Esophagus squamous epithelium (tissue), 5 donors: Measurements from ENCODE around the gene DNM2. TPM values are rescaled to one million over a fixed set of nuclear protein-coding genes. Genes with fewer than 3 reads are reported as not detected.

Source experiments
- DNase-seq: peaks from one replicate; lab custom pipeline; 2025; lab: John Stamatoyannopoulos, UW
- H3K27ac ChIP-seq, 4 donors: fragments of 200-600 bp; sonication (generic); one replicate each; pipeline ENCODE4 v1.5.1; 2016 to 2019; ENCODE audit warnings: mild to moderate bottlenecking in 1 of 4
- H3K27me3 ChIP-seq, 4 donors: fragments of 200-600 bp; sonication (generic); 1 replicate in 3 of 4; 2 replicates in 1 of 4; pipeline versions ENCODE4 v1.5.1 to v1.6.0; 2017 to 2021; ENCODE audit warnings: antibody characterized with exemption in 1 of 4
- H3K36me3 ChIP-seq, 3 donors: fragments of 200-600 bp; sonication (generic); one replicate each; pipeline ENCODE4 v1.5.1; 2016 to 2019
- H3K4me1 ChIP-seq, 3 donors: fragments of 200-600 bp; sonication (generic); one replicate each; pipeline ENCODE4 v1.5.1; 2017 to 2019
- H3K4me3 ChIP-seq, 4 donors: fragments of 200-600 bp; sonication (generic); 1 replicate in 3 of 4; 2 replicates in 1 of 4; pipeline ENCODE4 v1.5.1; 2016 to 2019; ENCODE audit warnings: mild to moderate bottlenecking in 2 of 4, moderate library complexity in 1 of 4
- H3K9me3 ChIP-seq, 3 donors: fragments of 200-600 bp; sonication (generic); one replicate each; pipeline ENCODE4 v1.5.1; 2016 to 2019
- CTCF ChIP-seq, 6 experiments: fragments of 450-650 bp in 4 of 6; fragments of 200-600 bp in 2 of 6; sonication (generic) in 2 of 6; IDR thresholded peaks; one replicate each; pipeline ENCODE4 v1.5.1; 2016 to 2019; ENCODE audit warnings: antibody characterized with exemption in 6 of 6, mild to moderate bottlenecking in 4 of 6, moderate library complexity in 4 of 6
- POLR2A ChIP-seq, 4 donors: fragments of 450-650 bp; IDR thresholded peaks; one replicate each; pipeline ENCODE4 v1.6.1; 2017; ENCODE audit warnings: antibody characterized with exemption in 4 of 4, mild to moderate bottlenecking in 4 of 4, moderate library complexity in 3 of 4
- WGBS, 2 donors: methylation state at CpG; one replicate each; pipeline ENCODE4 v1.1.5; 2018; 5-methylcytosine and 5-hydroxymethylcytosine counted together
- intact Hi-C: fragments of 100-400 bp; cut with DNase I; formaldehyde crosslinking; loops from one replicate; pipeline ENCODE4 v1.15.0; 2022
- total RNA-seq, 4 donors: library from RNA; depleted of rRNA; stranded (reverse); fragments of >200 nt; gene quantifications; one replicate each; pipeline ENCODE4 v1.1.0, GENCODE V29; 2016
- donor health status: DM: yes; HTN: yes; CAD: no.

The DNM2 gene
- total RNA-seq, 4 donors from 2014 or later, result 79.9 to 138 (median 102) TPM

GRCh38 chr19:10815007-10815536, 97.2 kb downstream of the DNM2 start:
- peaks cover 9 to 99% (median 11%) of the 10 kb centered on the region in 3 donors for H3K36me3 ChIP-seq
- no peaks in the 10 kb centered on the region for H3K9me3 ChIP-seq
- intact Hi-C loops, result no loop called here
- no peak overlapping the region for H3K4me3 ChIP-seq
- H3K27ac ChIP-seq, result peak overlapping the region in 1 of 4 donors; percentile 21
- TF ChIP-seq POLR2A (IDR thresholded peaks at IDR 0.05) (no peak), CTCF (IDR thresholded peaks at IDR 0.05) (no peak)
- WGBS, 2 donors, result 100% methylated on average over 5 of the region's 9 CpGs
- H3K27me3 ChIP-seq, result no peaks in the 10 kb centered on the region
- no peak for DNase-seq
- H3K4me1 ChIP-seq, result peaks cover 0 to 46% (median 10%) of the 10 kb centered on the region in 3 donors

- H3K27ac ChIP-seq, result peak overlapping the region; percentile 55 to 86 (median 73)
- H3K4me3 ChIP-seq, result peak overlapping the region in 3 of 4 donors; percentile 23 to 46 (median 36)
- no peak for DNase-seq
- WGBS, 2 donors, result 89 to 93% methylated on average over 10 to 12 of the region's 21 CpGs
- peaks cover 0 to 42% (median 10%) of the 10 kb centered on the region in 3 donors for H3K4me1 ChIP-seq
- intact Hi-C loops, result no loop called here
- H3K27me3 ChIP-seq, result no peaks in the 10 kb centered on the region
- TF ChIP-seq CTCF (IDR thresholded peaks at IDR 0.05) (no peak), POLR2A (IDR thresholded peaks at IDR 0.05) (no peak)
- H3K9me3 ChIP-seq, result no peaks in the 10 kb centered on the region
- H3K36me3 ChIP-seq, result peaks cover 5 to 99% (median 19%) of the 10 kb centered on the region in 3 donors
Observed at GRCh38 chr19:10815969-10816644, 98.2 kb downstream of the DNM2 start.

DNA sequence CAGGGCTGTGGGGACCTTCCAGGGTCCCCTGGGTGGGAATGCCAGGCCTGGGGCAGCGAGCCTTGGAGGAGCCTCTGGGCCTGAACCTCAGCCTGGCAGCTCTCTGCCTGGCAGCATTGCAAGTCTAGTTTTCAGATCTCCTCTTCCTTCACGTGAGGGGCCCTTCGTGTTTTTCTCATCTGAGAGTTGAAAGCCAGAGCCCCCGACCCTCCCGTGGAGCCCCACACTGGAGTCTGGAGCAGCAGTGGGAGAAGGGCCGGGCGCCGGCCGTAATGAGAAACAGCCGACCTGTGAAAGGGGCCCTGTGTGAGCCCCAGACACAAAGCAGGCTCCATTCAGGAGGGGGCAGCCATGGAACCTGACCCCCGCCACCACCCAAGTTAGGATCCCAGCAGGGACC, 98.8 kb downstream of the DNM2 start:
- WGBS, 2 donors, result 91% methylated on average over 7 of the region's 11 CpGs; no CpG with 5 or more reads in 1 of the 2 donors
- H3K4me3 ChIP-seq, result peak overlapping the region; percentile 5 to 46 (median 30)
- DNase-seq, result no peak
- no peaks in the 10 kb centered on the region for H3K9me3 ChIP-seq
- H3K27me3 ChIP-seq, result no peaks in the 10 kb centered on the region
- TF ChIP-seq CTCF (IDR thresholded peaks at IDR 0.05) (no peak), POLR2A (IDR thresholded peaks at IDR 0.05) (no peak)
- H3K4me1 ChIP-seq, result peaks cover 0 to 42% (median 10%) of the 10 kb centered on the region in 3 donors
- peak overlapping the region; percentile 55 to 86 (median 73) for H3K27ac ChIP-seq
- H3K36me3 ChIP-seq, result peaks cover 0 to 99% (median 14%) of the 10 kb centered on the region in 3 donors
- intact Hi-C loops, result no loop called here

- Histone ChIP-seq H3K4me3 (peak overlapping the region; percentile 5 to 46 (median 30)), H3K9me3 (no peaks in the 10 kb centered on the region), H3K27me3 (no peaks in the 10 kb centered on the region), H3K36me3 (peaks cover 4 to 99% (median 9%) of the 10 kb centered on the region in 3 donors), H3K4me1 (peaks cover 0 to 38% (median 10%) of the 10 kb centered on the region in 3 donors), H3K27ac (peak overlapping the region; percentile 55 to 86 (median 73))
- no peak for TF ChIP-seq POLR2A (IDR thresholded peaks at IDR 0.05)
- no peak for TF ChIP-seq CTCF (IDR thresholded peaks at IDR 0.05)
- intact Hi-C loops, result no loop called here
- no peak for DNase-seq
- 68 to 82% methylated on average over 6 to 21 of the region's 42 CpGs for WGBS, 2 donors
Observed at GRCh38 chr19:10817291-10818038, 99.6 kb downstream of the DNM2 start.
